ENCODE results near the gene KHDC4. TPM values are rescaled to one million over a fixed set of nuclear protein-coding genes. Genes with fewer than 3 reads are reported as not detected.

Gene KHDC4
- total RNA-seq, 2 experiments from 2014 or later: 56.6 to 60.8 TPM

DNA sequence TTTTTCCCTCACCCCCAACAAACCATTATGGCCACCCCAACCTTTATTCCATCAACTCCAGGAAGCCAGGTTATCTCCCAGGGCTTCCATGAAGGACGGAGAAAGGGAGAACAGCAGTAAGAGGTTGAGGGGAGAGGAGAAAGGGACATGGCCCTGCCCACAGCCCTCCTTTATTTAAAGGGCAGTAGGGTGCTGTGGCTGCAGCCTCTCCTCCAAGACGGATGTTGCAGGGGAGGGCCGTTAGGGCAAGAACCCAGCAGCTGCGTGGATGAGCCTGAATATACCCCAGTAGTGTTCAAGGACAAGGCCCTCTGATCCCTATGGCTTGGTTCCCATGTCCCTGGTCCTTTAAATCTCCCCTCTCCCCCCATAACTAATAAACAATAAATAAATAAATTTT is 13.1 kb upstream of the KHDC4 start:
- DNase-seq: no peak
- no peaks in the 10 kb centered on the region for H3K9me3 Mint-ChIP-seq
- intact Hi-C loops (cut with DNase I, micrococcal nuclease): no loop called here
- POLR2A ChIA-PET: interaction anchor here (2.5 kb wide), 1 partner anchor 29 kb away, joined by 8 read pairs; no protein-coding TSS in a partner anchor
- peaks cover 53% of the 10 kb centered on the region for H3K36me3 ChIP-seq (ENCODE audit: insufficient read depth, low read length)
- ATAC-seq (ENCODE audit: poor library complexity): no peak
- CTCF ChIA-PET: no interaction called here
- H3K36me3 Mint-ChIP-seq (ENCODE audit: low read depth): peaks cover 56% of the 10 kb centered on the region
- H3K4me3 ChIP-seq (ENCODE audit: low read length): no peak overlapping the region
- no peak overlapping the region for H3K4me3 Mint-ChIP-seq
- H3K27ac ChIP-seq (ENCODE audit: low read depth in 1 of 2, low read length in 2 of 2): peak overlapping the region; percentile 56 to 67
- TF ChIP-seq CTCF (IDR thresholded peaks at IDR 0.05): no peak
- H3K27me3 ChIP-seq (ENCODE audit: control insufficient read depth in 1 of 2, insufficient read depth in 2 of 2, low read length in 2 of 2): no peaks in the 10 kb centered on the region
- peaks cover 31% of the 10 kb centered on the region for H3K4me1 Mint-ChIP-seq (ENCODE audit: low read depth)
- peaks cover 43% of the 10 kb centered on the region for H3K4me1 ChIP-seq (ENCODE audit: insufficient read depth, low read length)
- no peaks in the 10 kb centered on the region for H3K27me3 Mint-ChIP-seq
- no peaks in the 10 kb centered on the region for H3K9me3 ChIP-seq (ENCODE audit: control insufficient read depth in 1 of 2, insufficient read depth in 1 of 2, low read length in 2 of 2)
- peak overlapping the region; percentile 91 for H3K27ac Mint-ChIP-seq

DNA sequence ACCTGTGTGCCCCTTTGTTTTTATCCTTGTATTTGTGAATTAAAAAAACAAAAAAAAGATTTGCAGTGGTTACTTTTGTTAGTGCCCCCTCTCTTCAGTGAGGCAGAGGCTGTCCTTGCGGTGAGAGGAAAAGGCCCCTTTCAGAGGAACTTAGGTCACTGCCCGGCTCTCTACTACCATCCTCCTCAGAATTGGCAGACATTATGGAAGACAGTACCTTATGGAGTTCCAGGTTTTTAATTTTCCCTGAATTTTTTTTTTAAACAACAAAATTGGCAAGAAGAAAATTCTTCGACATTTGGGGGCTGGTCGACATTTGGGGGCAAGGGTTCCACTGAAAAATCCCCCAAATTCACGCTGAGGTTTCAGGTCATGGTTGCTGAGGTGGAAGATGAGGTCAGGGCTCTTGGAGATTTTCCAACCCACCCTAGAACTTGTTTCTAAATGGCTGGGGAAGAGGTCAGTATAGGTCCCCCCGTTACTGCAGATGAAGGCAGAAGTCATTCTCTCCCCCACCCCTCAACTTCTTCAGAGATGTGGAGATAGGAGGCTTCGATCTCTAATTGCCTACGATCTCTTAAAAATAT is 12.5 kb upstream of the KHDC4 start:
- peak overlapping the region; percentile 56 to 67 for H3K27ac ChIP-seq (ENCODE audit: low read depth in 1 of 2, low read length in 2 of 2)
- Mint-ChIP-seq H3K4me3 (no peak overlapping the region), H3K27ac (peak overlapping the region; percentile 91), H3K36me3 (ENCODE audit: low read depth) (peaks cover 50% of the 10 kb centered on the region), H3K4me1 (ENCODE audit: low read depth) (peaks cover 32% of the 10 kb centered on the region), H3K9me3 (no peaks in the 10 kb centered on the region), H3K27me3 (no peaks in the 10 kb centered on the region)
- DNase-seq (no peak), ATAC-seq (ENCODE audit: poor library complexity) (no peak)
- H3K9me3 ChIP-seq (ENCODE audit: control insufficient read depth in 1 of 2, insufficient read depth in 1 of 2, low read length in 2 of 2): no peaks in the 10 kb centered on the region
- peaks cover 48% of the 10 kb centered on the region for H3K36me3 ChIP-seq (ENCODE audit: insufficient read depth, low read length)
- H3K27me3 ChIP-seq (ENCODE audit: control insufficient read depth in 1 of 2, insufficient read depth in 2 of 2, low read length in 2 of 2): no peaks in the 10 kb centered on the region
- CTCF ChIA-PET: interaction anchor here (1.0 to 1.2 kb wide), 3 partner anchors 12 to 43 kb away, joined by 4 to 6 read pairs (median 5); partner anchors contain the start of gene KHDC4
- H3K4me1 ChIP-seq (ENCODE audit: insufficient read depth, low read length): peaks cover 47% of the 10 kb centered on the region
- no peak overlapping the region for H3K4me3 ChIP-seq (ENCODE audit: low read length)
- TF ChIP-seq CTCF (IDR thresholded peaks at IDR 0.05): no peak
- intact Hi-C loops (cut with DNase I, micrococcal nuclease): loop anchor here in 1 of 2 experiments (1.0 kb wide), 1 partner anchor 12 kb away; the partner anchor contains the start of gene KHDC4
- POLR2A ChIA-PET: interaction anchor here (0.7 to 5.1 kb wide), 10 partner anchors 8 to 90 kb away, joined by 3 to 65 read pairs (median 4); partner anchors contain the start of genes ARHGEF2, GON4L and KHDC4

DNA sequence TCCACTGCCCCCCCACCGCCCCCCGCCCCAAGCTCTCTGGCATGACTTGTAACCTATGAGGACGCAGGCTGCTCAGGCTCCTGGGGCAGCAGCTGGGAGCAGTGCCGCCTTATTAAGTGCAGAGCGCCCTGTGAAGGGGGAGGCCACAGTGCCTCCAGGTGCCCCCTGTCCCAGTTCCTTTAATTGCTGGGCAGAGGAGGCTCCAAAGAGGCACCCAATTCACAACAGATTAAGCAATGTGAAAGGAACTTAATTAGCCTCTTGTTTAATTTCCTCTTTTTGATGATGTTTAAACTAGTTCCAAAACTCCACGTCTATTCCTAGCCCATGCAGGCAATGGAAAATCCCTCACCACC is 10.2 kb upstream of the KHDC4 start:
- POLR2A ChIA-PET: interaction anchor here (0.5 to 5.1 kb wide), 4 partner anchors 10 to 64 kb away, joined by 3 to 65 read pairs (median 4); partner anchors contain the start of genes ARHGEF2 and KHDC4

More for the DNA sequence above, 10.2 kb upstream of the KHDC4 start:
- intact Hi-C loops (cut with DNase I, micrococcal nuclease): no loop called here
- DNase-seq (no peak), ATAC-seq (ENCODE audit: poor library complexity) (no peak)
- Histone ChIP-seq H3K36me3 (ENCODE audit: insufficient read depth, low read length) (peaks cover 26% of the 10 kb centered on the region), H3K27me3 (ENCODE audit: control insufficient read depth in 1 of 2, insufficient read depth in 2 of 2, low read length in 2 of 2) (no peaks in the 10 kb centered on the region), H3K27ac (ENCODE audit: low read depth in 1 of 2, low read length in 2 of 2) (peak overlapping the region; percentile 27 to 40), H3K4me3 (ENCODE audit: low read length) (no peak overlapping the region), H3K4me1 (ENCODE audit: insufficient read depth, low read length) (peaks cover 70% of the 10 kb centered on the region), H3K9me3 (ENCODE audit: control insufficient read depth in 1 of 2, insufficient read depth in 1 of 2, low read length in 2 of 2) (no peaks in the 10 kb centered on the region)
- peaks cover 30% of the 10 kb centered on the region for H3K36me3 Mint-ChIP-seq (ENCODE audit: low read depth)
- TF ChIP-seq CTCF (IDR thresholded peaks at IDR 0.05): no peak
- H3K27me3 Mint-ChIP-seq: no peaks in the 10 kb centered on the region
- peak overlapping the region; percentile 91 for H3K27ac Mint-ChIP-seq
- no peak overlapping the region for H3K4me3 Mint-ChIP-seq
- H3K4me1 Mint-ChIP-seq (ENCODE audit: low read depth): peaks cover 51% of the 10 kb centered on the region
- CTCF ChIA-PET: no interaction called here
- H3K9me3 Mint-ChIP-seq: no peaks in the 10 kb centered on the region
